CD14-positive monocyte (primary cell): ENCODE results near the gene CSRP1. TPM values are rescaled to one million over a fixed set of nuclear protein-coding genes. Genes with fewer than 3 reads are reported as not detected.

Experiments used
- DNase-seq, 3 donors: peaks; one replicate each; pipeline ENCODE4 v3.0.0-alpha.2; 2011 to 2022
- H2AFZ ChIP-seq: 2 replicates; pipeline ENCODE4 v1.6.0; 2012; ENCODE audit warnings: mild to moderate bottlenecking, low read depth, low read length, inconsistent platforms; ENCODE audit not compliant: insufficient read depth, poor library complexity, severe bottlenecking
- H3K27ac ChIP-seq, 2 donors: 1 replicate in 1 of 2; 2 replicates in 1 of 2; pipeline ENCODE4 v1.5.1; 2012 to 2013; ENCODE audit warnings: low read length in 2 of 2, control low read depth in 1 of 2, inconsistent platforms in 1 of 2, low read depth in 1 of 2, mild to moderate bottlenecking in 1 of 2
- H3K27me3 ChIP-seq, 2 donors: one replicate each; pipeline versions ENCODE4 v1.6.0 to v1.6.1; 2011 to 2013; ENCODE audit warnings: low read length in 2 of 2; ENCODE audit not compliant: control insufficient read depth in 2 of 2, insufficient read depth in 2 of 2
- H3K36me3 ChIP-seq, 2 donors: replicated peaks in 1 of 2; 1 replicate in 1 of 2; 2 replicates in 1 of 2; pipeline versions ENCODE4 v1.5.1 to v1.6.1; 2012 to 2013; ENCODE audit warnings: low read length in 2 of 2, control low read depth in 1 of 2, inconsistent platforms in 1 of 2, mild to moderate bottlenecking in 1 of 2; ENCODE audit not compliant: insufficient read depth in 2 of 2, control insufficient read depth in 1 of 2
- H3K4me1 ChIP-seq, 2 donors: 1 replicate in 1 of 2; 2 replicates in 1 of 2; pipeline versions ENCODE4 v1.5.1 to v1.6.1; 2012 to 2013; ENCODE audit warnings: low read length in 2 of 2, control low read depth in 1 of 2, inconsistent platforms in 1 of 2, mild to moderate bottlenecking in 1 of 2, moderate library complexity in 1 of 2; ENCODE audit not compliant: insufficient read depth in 2 of 2, control insufficient read depth in 1 of 2
- H3K4me2 ChIP-seq: replicated peaks from 2 replicates; pipeline ENCODE3; 2012; ENCODE audit warnings: low read length, moderate library complexity, mild to moderate bottlenecking; ENCODE audit not compliant: poor library complexity, severe bottlenecking; ENCODE audit errors: extremely low read depth
- H3K4me3 ChIP-seq, 3 experiments: fragments of 200-600 bp in 1 of 3; sonication (generic) in 1 of 3; replicated peaks in 1 of 3; 1 replicate in 2 of 3; 2 replicates in 1 of 3; pipeline ENCODE4 v1.5.1; 2011 to 2013; ENCODE audit warnings: low read length in 3 of 3, mild to moderate bottlenecking in 3 of 3, control low read depth in 2 of 3, low read depth in 2 of 3, inconsistent platforms in 1 of 3, moderate library complexity in 1 of 3
- H3K79me2 ChIP-seq: 2 replicates; pipeline ENCODE4 v1.6.0; 2012; ENCODE audit warnings: mild to moderate bottlenecking, control low read depth, inconsistent platforms, low read length, moderate library complexity; ENCODE audit not compliant: insufficient read depth
- H3K9ac ChIP-seq: 2 replicates; pipeline ENCODE4 v1.6.0; 2017; ENCODE audit warnings: low read length, mild to moderate bottlenecking; ENCODE audit not compliant: insufficient read depth, poor library complexity, severe bottlenecking
- H3K9me3 ChIP-seq, 2 donors: replicated peaks in 1 of 2; 1 replicate in 1 of 2; 2 replicates in 1 of 2; pipeline versions ENCODE4 v1.5.1 to v1.6.1; 2012 to 2013; ENCODE audit warnings: low read length in 2 of 2, control low read depth in 1 of 2; ENCODE audit not compliant: control insufficient read depth in 1 of 2, insufficient read depth in 1 of 2
- H4K20me1 ChIP-seq: 2 replicates; pipeline ENCODE4 v1.6.0; 2012; ENCODE audit warnings: mild to moderate bottlenecking, low read length, control low read depth, moderate library complexity; ENCODE audit not compliant: insufficient read depth
- H3K27ac Mint-ChIP-seq, 7 donors: one replicate each; pipeline ENCODE4 v1.8.0; 2020; ENCODE audit warnings: mild to moderate bottlenecking in 7 of 7, mixed read lengths in 7 of 7, moderate library complexity in 6 of 7, inconsistent platforms in 2 of 7
- H3K27me3 Mint-ChIP-seq, 3 donors: one replicate each; pipeline ENCODE4 v1.8.0; 2021 to 2022; ENCODE audit warnings: low read depth in 3 of 3, mild to moderate bottlenecking in 3 of 3, mixed read lengths in 3 of 3, moderate library complexity in 3 of 3, inconsistent platforms in 1 of 3
- H3K36me3 Mint-ChIP-seq, 2 donors: one replicate each; pipeline ENCODE4 v1.8.0; 2020; ENCODE audit warnings: mixed read lengths in 2 of 2, inconsistent platforms in 1 of 2, mild to moderate bottlenecking in 1 of 2
- H3K4me1 Mint-ChIP-seq: one replicate; pipeline ENCODE4 v1.8.0; 2020; ENCODE audit warnings: mild to moderate bottlenecking, mixed read lengths
- H3K4me3 Mint-ChIP-seq, 2 donors: one replicate each; pipeline ENCODE4 v1.8.0; 2020; ENCODE audit warnings: mild to moderate bottlenecking in 2 of 2, mixed read lengths in 2 of 2, moderate library complexity in 1 of 2
- H3K9me3 Mint-ChIP-seq, 7 donors: one replicate each; pipeline ENCODE4 v1.8.0; 2020 to 2022; ENCODE audit warnings: mixed read lengths in 7 of 7, mild to moderate bottlenecking in 6 of 7, moderate library complexity in 6 of 7, inconsistent platforms in 2 of 7
- CTCF ChIP-seq: fragments of 200-600 bp; IDR thresholded peaks from one replicate; pipeline ENCODE4 v1.8.0; 2022; ENCODE audit warnings: antibody characterized with exemption, mild to moderate bottlenecking
- WGBS: methylation state at CpG from one replicate; pipeline ENCODE4 v1.1.5; 2013; ENCODE audit warnings: missing lambda C conversion rate; ENCODE audit not compliant: insufficient coverage; 5-methylcytosine and 5-hydroxymethylcytosine counted together
- intact Hi-C, 2 donors: fragments of 100-400 bp; cut with micrococcal nuclease; formaldehyde crosslinking; loops; one replicate each; pipeline versions ENCODE4 v1.15.0 to v1.15.1; 2023
- polyA plus RNA-seq, 3 donors: library from polyadenylated mRNA; depleted of rRNA in 1 of 3; unstranded in 2 of 3; stranded (reverse) in 1 of 3; fragments of 300-500 nt in 2 of 3; fragments of >200 nt in 1 of 3; fragmentation: Illumina TruSeq in 2 of 3; gene quantifications; 1 replicate in 2 of 3; 2 replicates in 1 of 3; pipeline ENCODE4 v1.2.3, GENCODE V29; 2012 to 2021

Gene CSRP1
- polyA plus RNA-seq, 3 donors: 87.4 to 111 (median 98.8) TPM

DNA sequence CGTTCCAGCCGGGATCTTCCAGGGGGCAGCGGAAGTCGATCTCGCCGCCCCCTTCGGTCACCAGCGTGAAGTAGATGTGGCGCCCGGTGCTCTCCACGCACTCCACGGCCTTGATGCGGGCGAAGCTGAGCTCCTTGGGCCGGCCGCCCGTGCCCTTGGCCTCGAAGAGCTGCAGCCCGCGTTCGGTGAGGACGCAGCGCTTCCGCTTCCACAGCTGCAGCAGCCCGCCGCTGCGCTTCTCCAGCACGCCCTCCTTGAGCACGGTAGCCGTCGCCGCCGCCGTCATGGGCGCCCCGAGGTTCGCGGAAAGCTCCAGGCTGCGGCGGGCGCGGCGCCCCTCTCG is 38.5 kb downstream of the CSRP1 start:
- TF ChIP-seq CTCF: no peak
- H3K4me2 ChIP-seq: peak overlapping the region; percentile 86
- H3K36me3 ChIP-seq: no peaks in the 10 kb centered on the region
- peak overlapping the region; percentile 48 to 87 for H3K4me3 Mint-ChIP-seq
- peak; percentile 20 to 28 (median 26) for DNase-seq
- H3K4me1 ChIP-seq: peaks cover 8 to 18% of the 10 kb centered on the region in 2 donors
- peaks cover 18% of the 10 kb centered on the region for H3K4me1 Mint-ChIP-seq
- intact Hi-C loops: no loop called here
- 5% methylated on average over 44 of the region's 44 CpGs for WGBS
- no peaks in the 10 kb centered on the region for H3K79me2 ChIP-seq
- peak overlapping the region; percentile 43 for H3K9ac ChIP-seq
- peaks cover 0 to 6% (median 0%) of the 10 kb centered on the region in 7 donors for H3K9me3 Mint-ChIP-seq
- no peaks in the 10 kb centered on the region for H4K20me1 ChIP-seq
- H3K27me3 Mint-ChIP-seq: peaks cover 41 to 54% (median 48%) of the 10 kb centered on the region in 3 donors
- H2AFZ ChIP-seq: peak overlapping the region; percentile 68
- peaks cover 11 to 28% of the 10 kb centered on the region in 2 donors for H3K27me3 ChIP-seq
- peak overlapping the region in 2 of 3 experiments; percentile 6 to 71 for H3K4me3 ChIP-seq
- H3K27ac Mint-ChIP-seq: no peak overlapping the region
- H3K9me3 ChIP-seq: no peaks in the 10 kb centered on the region
- H3K27ac ChIP-seq: no peak overlapping the region
- H3K36me3 Mint-ChIP-seq: peaks cover 0 to 5% of the 10 kb centered on the region in 2 donors

DNA sequence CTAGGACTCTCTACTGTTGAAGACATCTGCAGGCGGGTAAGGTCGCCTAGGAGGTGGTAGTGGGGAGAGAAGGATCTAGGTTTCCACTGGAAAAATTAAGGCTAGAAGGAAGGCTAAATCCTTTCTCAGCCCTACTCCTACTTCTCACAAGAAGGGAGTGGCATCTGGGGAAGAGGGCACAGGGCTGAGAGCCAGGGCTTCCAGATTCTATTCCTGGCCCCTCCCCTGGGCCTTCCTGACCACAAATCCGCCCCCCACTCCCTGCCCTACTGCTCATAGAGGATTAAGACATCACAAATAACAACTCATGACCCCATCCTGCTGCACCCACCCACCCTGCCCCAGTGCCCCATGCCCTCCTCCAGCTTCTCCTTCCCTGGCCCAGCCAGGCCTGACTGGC is 40.4 kb downstream of the CSRP1 start:
- Histone ChIP-seq H3K9ac (no peak overlapping the region), H2AFZ (no peak overlapping the region), H3K4me1 (peaks cover 8 to 18% of the 10 kb centered on the region in 2 donors), H3K4me3 (no peak overlapping the region), H3K27me3 (peaks cover 11 to 26% of the 10 kb centered on the region in 2 donors), H3K27ac (no peak overlapping the region), H4K20me1 (no peaks in the 10 kb centered on the region), H3K4me2 (no peak overlapping the region), H3K79me2 (no peaks in the 10 kb centered on the region), H3K36me3 (no peaks in the 10 kb centered on the region), H3K9me3 (no peaks in the 10 kb centered on the region)
- Mint-ChIP-seq H3K27me3 (peaks cover 36 to 48% (median 42%) of the 10 kb centered on the region in 3 donors), H3K9me3 (peaks cover 0 to 4% (median 0%) of the 10 kb centered on the region in 7 donors), H3K36me3 (peaks cover 0 to 5% of the 10 kb centered on the region in 2 donors), H3K4me3 (no peak overlapping the region), H3K27ac (no peak overlapping the region), H3K4me1 (peaks cover 18% of the 10 kb centered on the region)
- WGBS: 75% methylated on average over 1 of the region's 3 CpGs
- no peak for TF ChIP-seq CTCF
- intact Hi-C loops: no loop called here
- no peak for DNase-seq
